Stimulated activated CD4-positive, alpha-beta T cell treated with anti-CD3 and anti-CD28 coated beads, Interleukin-4, amount 100 ng/mL, for 48 hours (primary cell): ENCODE data around the gene GSN.

Source experiments
- DNase-seq, 2 donors: peaks; one replicate each; pipeline ENCODE4 v3.0.0-alpha.2; 2020; ENCODE audit warnings: low read depth in 2 of 2

GSN gene

DNA sequence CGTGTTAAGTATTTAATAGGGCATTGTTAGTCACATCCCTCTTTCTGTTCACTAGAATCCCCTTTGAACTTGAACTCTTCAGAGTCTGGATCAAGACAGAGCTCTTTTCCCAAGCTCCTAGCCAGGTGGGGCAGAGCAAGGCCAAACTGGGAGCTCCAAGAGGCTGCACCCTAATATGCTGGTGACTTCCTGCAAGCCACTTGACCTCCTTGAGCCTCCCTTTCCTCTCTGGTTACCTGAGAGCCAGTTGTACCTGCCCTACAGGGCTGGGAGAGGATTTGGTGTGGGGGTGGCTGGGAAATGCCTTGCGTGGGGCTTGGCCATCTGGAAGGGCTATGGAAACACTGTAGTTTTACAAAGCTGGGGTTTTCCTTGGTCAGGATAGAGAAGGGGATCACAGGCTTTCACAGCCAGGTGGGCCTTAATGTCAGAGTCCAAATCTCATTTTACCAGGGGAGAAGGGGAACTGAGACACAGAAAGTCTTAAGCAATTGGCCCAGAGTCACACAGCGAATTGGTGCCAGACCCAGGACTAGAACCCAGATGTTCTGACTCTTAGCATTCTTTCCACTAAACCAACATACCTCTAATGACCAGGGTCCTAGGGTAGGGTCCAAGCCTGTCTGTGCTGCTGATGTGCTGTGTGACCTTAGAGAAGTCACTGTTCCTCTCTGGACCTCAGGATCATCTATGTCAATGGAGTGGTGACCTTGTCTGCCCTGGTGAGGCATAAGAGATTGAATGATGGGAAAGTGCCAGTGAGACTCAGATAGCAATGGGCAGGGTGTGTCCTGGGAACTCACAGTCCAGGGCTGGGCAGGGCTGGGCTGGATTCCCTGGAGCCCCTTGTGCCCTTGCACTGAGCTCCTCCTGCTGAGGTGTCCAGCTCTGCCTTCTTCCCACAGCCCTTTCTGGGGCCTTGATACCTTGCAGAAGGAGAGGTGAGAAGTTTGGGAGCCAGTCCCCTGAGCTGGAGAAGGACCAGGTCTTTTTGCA is 35.8 kb downstream of the GSN start:
- DNase-seq = no peak

DNA sequence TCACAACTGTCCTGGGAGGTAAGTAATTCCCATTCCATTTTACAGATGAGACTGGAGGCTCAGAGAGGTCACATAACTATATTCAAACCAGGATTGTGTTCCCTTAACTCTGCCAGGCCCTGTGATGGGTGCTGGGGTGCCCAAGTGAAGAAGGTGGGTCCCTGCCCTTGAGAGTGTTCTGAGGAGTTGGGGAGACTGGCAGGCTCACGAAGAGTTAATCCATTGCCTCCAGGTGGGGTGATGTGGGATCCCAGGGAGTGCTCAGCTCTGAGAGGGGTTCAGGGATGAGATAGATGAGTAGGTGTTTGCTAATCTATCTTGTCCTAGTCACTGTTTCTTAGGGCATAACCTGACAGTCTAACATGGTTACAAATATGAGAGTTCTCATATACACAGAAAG is 36.7 kb downstream of the GSN start:
- no peak for DNase-seq

DNA sequence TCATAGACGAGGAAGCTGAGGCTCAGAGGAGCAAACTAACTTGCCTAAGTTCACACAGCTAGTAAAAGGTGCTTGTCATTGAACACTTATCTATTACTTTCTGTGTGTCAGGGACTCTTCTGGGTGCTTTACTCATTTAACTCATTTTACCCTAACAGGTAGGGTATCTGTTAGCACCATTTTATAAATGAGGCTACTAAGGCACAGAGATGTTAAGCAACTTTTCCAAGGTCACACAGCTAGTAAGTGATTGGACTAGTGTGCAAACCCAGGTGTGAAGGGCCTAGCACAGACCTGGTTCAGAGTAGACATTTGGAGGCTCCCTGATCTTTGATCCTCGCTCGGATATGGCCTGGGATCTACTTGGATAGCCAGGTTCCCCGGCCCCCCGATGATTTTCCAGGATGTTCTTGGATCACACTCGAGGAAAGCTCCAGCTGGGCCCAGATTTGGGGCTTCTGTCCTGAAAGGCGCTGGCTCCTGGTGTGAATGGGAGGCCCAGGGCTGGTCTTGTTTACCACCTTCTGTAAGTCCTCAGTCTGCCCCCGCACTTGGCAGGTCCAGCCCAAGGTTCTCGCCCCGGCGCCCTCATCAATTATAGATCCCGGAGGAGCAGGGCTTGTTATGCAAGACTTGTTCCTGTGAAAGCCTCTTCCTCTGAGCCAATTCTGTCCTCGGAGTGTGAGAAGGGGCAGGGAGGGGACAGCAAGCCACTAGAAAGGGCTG is 37.5 kb downstream of the GSN start:
- DNase-seq = no peak

DNA sequence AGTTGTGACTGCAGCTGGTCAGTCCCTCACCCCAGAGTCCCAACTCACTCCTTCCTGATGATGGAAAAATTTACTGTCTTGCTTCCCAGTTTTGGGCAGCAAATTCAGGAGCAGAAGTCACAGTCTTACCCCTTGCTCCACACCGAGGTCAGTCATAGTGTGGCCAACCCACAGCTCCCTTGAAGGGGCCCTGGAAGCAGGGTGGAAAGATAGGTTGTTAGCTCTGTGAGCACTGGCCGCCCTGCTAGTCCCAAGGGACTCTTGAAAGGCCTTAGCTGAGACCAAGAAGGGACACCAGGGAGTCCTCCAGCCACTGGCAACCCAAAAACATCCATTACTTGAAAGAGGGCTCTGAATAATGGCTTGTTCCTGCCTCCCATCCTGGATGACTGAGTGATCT is 40.0 kb downstream of the GSN start:
- DNase-seq = no peak

DNA sequence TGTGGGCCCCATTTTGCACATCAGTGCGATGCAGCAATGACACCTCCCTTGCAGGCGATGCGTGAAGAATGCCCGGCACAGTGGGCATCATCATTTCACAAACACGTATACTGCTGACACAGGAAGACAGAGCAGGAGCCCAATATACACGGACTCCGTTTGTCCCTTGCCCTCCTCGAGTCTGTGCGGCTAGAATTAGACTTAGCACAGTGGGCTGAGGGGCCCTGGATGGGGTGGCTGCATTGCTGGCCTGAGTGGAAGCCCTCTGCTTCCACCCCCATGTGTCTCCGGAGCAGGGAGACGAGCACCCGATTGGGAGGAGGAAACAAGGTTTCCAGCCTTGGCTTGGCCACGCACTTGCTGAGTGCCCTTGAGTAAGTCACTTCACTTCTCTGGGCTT is 40.8 kb downstream of the GSN start:
- no peak for DNase-seq

DNA sequence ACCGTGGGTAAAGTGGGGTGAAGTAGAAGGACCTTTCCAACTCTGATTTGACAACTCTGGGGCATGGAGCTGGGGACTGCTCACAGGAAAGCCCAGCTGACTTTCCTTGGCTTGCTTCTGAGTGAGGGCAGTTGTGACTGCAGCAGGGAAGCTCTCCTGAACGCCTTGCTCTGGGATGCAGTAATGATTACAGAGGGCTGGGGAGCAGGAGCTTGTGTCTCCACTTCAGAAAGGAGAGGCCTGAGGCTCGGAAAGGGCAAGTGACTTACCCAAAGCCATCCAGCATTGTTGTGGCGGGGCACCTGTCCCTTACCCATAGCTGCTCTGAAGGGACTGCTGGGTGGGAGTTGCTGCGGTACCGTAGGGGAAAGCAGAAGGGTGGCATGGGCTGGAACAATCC is 41.2 kb downstream of the GSN start:
- no peak for DNase-seq

DNA sequence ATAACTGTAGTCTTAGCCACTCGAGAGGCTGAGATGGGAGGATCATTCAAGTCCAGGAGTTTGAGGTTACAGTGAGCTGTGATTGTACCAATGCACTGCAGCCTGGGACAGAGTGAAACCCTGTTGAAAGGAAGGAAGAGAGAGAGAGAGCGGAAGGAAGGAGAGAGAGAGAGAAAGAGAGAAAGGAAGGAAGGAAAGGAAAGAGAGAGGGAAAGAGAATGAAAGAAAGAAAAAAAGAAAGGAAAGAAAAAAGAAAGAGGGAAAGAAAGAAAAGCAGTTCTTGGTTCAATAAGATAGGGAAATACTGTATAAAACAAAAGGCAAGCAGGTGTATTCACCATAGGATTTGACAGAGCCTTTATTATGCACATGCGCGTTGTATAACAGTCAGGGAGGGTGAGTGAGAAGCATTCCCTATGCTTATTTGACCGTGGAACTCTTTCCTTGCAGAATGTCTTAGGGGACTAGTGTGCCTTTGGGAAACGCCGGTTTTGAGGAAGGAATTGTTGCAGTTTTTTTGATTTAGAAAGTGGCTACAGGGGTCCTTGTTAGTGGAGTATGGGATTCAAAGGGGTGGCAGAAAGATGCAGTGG is 42.0 kb downstream of the GSN start:
- no peak for DNase-seq

DNA sequence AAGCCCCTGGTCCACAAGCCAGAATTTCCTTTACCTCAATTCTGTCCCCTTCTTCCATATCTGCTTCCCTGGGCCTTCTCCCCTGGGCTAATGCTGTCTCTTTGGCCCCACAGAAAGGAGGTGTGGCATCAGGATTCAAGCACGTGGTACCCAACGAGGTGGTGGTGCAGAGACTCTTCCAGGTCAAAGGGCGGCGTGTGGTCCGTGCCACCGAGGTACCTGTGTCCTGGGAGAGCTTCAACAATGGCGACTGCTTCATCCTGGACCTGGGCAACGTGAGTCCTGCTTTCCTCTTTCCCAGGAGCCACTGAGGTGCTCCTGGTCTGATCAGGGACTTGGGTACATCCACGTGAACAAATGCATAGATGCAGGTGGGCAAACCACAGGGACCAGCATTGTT is 42.6 kb downstream of the GSN start:
- no peak for DNase-seq

DNA sequence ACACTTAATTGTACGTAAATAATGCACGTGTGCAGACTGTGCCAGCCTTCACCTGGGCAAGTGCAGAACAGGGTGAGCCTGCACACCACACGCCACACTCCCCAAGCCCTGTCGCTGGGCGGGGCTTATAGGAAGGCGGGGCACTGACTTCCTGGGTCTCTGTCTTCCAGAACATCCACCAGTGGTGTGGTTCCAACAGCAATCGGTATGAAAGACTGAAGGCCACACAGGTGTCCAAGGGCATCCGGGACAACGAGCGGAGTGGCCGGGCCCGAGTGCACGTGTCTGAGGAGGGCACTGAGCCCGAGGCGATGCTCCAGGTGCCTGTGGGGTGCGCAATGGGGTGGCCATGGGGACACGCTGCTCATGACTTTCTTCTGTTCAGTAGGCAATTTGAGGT is 44.2 kb downstream of the GSN start:
- DNase-seq = no peak

DNA sequence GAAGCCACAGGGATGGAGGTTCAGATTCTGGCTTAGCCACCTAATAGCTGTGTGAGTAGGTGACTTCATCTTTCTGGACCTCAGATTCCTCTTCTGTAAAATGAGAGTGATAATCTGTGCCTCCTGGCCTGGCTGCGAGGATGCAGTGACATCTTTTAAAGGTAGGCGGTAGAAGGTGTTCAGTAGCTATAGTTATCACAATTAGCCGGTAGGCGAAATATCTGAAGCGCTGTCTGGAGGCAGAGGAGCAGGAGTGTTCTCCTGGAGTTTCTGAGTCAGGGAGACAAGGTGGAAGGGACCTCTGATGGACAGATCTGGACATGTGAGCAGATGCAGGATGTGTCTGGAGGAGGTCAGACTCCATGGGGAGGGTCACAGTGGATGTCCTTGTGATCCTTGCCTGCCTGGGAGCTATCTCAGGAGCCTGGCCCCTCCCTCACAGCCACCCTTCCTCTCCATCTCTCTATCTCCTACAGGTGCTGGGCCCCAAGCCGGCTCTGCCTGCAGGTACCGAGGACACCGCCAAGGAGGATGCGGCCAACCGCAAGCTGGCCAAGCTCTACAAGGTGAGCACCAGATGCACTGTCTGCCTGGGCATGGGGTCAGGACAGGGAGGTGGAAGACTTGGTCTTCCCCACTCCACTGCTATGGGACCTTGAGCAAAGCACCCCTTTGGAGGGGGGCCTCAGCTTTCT is 45.6 kb downstream of the GSN start:
- no peak for DNase-seq

DNA sequence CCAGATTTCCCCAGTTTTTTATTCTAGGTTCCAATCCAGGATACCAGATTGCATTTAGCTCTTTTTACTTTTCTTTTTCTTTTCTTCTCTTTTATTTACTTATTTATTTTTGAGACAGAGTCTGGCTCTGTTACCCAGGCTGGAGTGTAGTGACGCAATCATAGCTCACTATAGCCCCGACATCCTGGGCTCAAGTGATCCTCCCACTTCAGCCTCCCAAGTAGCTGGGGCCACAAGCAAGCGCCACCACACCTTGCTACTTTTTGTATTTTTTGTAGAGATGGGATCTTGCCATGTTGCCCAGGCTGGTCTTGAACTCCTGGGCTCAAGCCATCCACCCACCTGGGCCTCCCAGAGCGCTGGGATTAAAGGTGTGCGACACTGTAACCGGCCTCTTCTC is 48.4 kb downstream of the GSN start:
- no peak for DNase-seq

DNA sequence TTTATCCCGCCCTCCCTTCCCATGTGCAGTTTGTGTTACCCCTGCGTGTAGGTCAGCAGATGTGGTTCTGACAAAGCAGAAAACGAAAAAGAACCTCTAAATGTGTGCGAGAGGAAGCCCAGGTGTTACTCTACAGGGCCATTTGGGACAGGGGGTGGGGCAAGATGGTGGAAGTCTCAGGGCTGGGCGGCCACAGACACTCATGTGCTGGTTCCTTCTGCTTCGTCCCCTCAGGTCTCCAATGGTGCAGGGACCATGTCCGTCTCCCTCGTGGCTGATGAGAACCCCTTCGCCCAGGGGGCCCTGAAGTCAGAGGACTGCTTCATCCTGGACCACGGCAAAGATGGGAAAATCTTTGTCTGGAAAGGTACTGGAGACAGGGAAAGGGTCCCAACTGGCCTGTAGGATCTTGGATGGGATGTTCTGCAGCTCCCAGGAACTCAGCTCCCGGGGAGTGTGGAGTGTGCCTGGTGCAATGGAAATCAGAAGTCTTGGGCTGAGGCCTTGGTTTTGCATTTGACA is 49.0 kb downstream of the GSN start:
- no peak for DNase-seq

DNA sequence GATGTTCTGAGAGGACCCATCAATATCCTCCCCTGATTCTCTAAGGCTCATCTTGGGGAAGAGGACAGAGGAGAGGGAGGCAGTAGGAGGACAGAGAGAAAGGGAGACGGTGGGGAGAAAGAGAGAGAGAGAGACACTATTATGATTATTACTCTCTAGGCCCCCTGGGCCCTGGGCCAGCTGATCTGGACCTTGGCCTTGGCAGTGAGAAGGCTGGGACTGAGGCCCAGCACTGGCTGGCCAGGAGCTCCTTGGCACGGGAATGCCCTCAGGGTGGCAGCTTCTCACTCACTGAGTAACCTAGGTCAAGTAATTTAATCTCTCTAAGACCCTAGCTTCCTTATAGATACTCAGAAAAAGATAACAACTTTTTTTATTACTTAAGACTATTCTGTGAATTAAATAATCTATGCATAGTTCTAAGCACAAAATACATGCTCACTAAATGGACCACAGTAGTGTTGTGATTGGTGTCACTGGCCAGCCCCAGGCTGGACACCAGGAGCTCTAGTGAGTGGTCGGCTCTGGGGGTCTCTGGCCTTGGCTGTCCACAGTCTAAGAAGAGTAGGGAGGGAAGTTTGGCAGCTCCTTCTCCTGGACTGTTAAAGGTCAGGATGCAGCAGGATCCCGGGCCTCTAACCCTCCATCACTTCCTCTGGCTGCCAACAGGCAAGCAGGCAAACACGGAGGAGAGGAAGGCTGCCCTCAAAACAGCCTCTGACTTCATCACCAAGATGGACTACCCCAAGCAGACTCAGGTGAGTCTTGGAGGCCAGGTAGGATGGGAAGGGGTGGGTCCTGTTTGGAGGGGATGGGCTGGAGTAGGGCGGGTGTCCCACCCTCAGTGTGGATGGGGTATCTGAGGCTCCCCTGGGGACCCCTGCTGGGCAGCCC is 50.0 kb downstream of the GSN start:
- no peak for DNase-seq

DNA sequence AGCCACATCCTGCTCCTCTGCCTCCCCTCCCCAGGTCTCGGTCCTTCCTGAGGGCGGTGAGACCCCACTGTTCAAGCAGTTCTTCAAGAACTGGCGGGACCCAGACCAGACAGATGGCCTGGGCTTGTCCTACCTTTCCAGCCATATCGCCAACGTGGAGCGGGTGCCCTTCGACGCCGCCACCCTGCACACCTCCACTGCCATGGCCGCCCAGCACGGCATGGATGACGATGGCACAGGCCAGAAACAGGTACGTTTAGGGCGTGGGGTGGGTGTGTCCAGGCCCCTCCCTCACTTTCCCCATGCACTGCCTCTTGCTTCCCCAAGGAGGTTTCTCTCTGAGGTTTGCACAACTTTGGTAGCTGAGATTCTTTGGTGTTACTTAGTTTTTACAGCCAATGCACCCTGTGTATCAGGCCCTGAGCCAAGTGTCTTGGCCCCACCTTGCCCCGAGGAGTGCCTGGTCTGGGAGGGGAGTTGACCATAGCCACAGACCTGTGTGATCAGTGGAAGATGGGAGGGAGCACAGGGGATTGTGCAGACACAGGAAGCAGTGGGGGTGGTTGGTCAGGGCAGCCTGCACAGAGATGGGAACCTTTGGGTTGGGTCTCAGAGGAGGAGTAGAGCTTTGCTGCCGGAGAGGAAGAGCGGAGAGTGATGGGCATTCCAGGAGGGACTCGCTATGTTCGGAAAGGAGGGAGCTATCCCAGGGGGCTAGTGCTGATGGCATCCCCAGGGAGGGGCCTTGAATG is 50.8 kb downstream of the GSN start:
- DNase-seq = no peak

DNA sequence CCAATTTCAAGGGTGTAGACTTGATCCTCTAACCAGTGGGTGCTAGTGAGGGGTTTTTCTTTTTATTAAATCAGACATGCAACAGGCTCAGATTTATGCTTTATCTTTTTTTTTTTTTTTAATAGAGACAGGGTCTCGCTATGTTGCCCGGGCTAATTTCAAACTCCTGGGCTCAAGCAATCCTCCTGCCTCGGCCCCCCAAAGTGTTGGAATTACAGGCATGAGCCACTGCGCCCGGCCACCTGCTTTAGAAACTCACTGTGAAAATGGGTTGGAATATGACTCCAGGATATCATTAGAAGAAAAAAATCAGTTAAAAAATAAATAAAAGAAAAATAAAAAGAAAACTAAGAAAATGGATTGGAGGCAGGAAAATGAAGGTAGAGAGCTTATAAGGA is 51.4 kb downstream of the GSN start:
- DNase-seq = no peak

DNA sequence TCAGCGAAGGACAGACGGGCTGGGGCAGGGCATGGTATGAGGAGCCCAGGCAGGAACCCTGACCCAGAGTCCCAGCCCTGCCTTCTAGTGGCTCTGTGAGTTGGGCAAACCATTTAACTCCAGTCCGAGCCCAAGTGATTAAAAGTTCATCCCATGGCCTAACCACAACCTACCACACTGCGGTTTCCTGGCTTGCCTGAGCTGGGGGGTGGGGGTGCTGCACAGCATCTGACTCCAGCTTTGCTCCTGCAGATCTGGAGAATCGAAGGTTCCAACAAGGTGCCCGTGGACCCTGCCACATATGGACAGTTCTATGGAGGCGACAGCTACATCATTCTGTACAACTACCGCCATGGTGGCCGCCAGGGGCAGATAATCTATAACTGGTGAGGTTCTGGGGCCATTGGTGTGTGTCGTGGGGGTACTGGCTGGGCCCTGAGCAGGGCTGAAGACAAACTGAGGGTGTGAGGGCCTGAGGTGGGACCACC is 53.1 kb downstream of the GSN start:
- DNase-seq = no peak

DNA sequence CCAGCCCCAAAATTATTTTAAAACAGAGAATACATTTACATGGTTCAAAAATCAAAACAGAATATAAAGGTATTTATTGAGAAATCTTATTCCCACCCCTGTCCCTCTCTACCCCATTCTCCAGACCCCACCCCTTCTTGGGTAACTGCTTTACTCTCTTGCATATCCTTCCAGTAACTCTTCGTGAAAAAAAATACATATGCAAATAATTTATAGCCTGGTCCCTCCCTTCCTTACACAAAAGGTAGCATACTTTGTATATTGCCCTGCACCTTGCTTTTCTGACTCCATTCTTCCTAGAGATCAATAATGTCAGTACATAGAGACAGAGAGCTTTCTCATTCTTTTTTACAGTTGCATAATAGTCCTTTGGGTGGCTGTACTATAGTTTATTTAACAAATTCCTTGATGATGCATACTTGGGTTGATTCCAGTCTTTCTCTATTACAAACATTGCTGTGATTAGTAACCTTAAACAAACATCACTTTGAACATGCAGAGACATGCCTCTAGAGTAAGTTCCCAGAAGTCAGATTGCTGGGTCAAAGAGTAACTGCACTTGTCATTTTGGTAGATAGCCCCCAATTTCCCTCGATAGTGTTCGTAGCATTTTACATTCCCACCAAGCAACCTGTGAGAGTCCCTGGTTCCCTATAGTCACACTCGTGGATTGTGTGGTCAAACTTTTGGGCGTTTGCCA is 54.2 kb downstream of the GSN start:
- no peak for DNase-seq

DNA sequence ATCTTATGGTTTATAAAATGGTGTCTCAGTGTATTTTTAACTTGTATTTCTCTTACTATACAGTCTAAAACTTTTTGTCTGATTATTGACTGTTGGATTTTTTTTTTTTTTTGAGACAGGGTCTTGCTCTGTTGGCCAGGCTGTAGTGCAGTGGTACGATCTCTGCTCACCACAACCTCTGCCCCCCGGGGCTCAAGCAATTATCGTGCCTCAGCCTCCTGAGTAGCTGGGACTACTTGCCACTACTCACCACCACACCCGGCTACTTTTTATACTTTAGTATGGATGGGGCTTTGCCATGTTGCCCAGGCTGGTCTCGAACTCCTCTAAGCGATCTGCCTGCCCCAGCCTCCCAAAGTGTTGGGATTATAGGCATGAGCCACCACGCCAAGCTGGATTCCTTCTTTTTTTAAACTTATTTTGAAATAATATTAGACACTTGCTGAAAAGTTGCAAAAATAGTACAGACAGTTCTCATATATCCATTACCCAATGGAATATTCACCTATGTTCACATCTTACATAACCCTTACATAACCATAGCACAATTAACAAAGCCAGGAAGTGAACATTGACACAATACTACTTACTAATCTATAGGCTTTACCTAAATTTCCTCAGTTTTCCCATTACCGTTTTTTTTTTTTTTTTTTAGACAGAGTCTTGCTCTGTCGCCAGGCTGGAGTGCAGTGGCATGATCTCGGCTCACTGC is 54.9 kb downstream of the GSN start:
- no peak for DNase-seq
